HepG2 (cell line): ENCODE measurements around the gene KPNA3. TPM values are rescaled to one million over a fixed set of nuclear protein-coding genes. Genes with fewer than 3 reads are reported as not detected.

ENCODE experiments used
- ARNT ChIP-seq: fragments of 450-650 bp; IDR thresholded peaks from 2 replicates; pipeline ENCODE4 v1.6.1; 2017
- BCL6 ChIP-seq: IDR thresholded peaks from 2 replicates; pipeline ENCODE4 v1.6.1; 2016; ENCODE audit warnings: missing genetic modification reagents, missing compliant biosample characterization
- CEBPG ChIP-seq: IDR thresholded peaks from 2 replicates; pipeline ENCODE4 v1.6.1; 2016
- FOXJ3 ChIP-seq: sonication (generic); formaldehyde crosslinking; IDR thresholded peaks from 2 replicates; pipeline ENCODE4 v1.4.0; 2020; ENCODE audit warnings: missing genetic modification reagents, mild to moderate bottlenecking, borderline replicate concordance
- GATA4 ChIP-seq: sonication (generic); IDR thresholded peaks from 2 replicates; pipeline ENCODE4 v1.6.1; 2016; ENCODE audit warnings: antibody characterized with exemption, low read depth, borderline replicate concordance
- GATAD1 ChIP-seq: IDR thresholded peaks from 2 replicates; pipeline ENCODE4 v1.6.1; 2016; ENCODE audit warnings: missing genetic modification reagents, missing compliant biosample characterization
- HMG20A ChIP-seq: IDR thresholded peaks from 2 replicates; pipeline ENCODE4 v1.6.1; 2016; ENCODE audit warnings: borderline replicate concordance
- KAT7 ChIP-seq: IDR thresholded peaks from 2 replicates; pipeline ENCODE4 v1.6.1; 2018; ENCODE audit warnings: borderline replicate concordance, missing compliant biosample characterization
- KLF15 ChIP-seq: sonication (generic); formaldehyde crosslinking; IDR thresholded peaks from 2 replicates; pipeline ENCODE4 v1.8.1; 2023; ENCODE audit warnings: borderline replicate concordance, mild to moderate bottlenecking, inconsistent platforms, missing genetic modification reagents, mixed read lengths
- PLRG1 ChIP-seq: fragments of 450-650 bp; conservative IDR thresholded peaks from 2 replicates; pipeline ENCODE4 v1.6.1; 2016
- RARA ChIP-seq: IDR thresholded peaks from 2 replicates; pipeline ENCODE4 v1.6.1; 2016; ENCODE audit warnings: missing genetic modification reagents, missing compliant biosample characterization
- REL ChIP-seq: sonication (generic); formaldehyde crosslinking; conservative IDR thresholded peaks from 2 replicates; pipeline ENCODE4 v1.8.0; 2022; ENCODE audit warnings: mild to moderate bottlenecking, missing genetic modification reagents, moderate library complexity
- RFXAP ChIP-seq: sonication (generic); formaldehyde crosslinking; IDR thresholded peaks from 2 replicates; pipeline ENCODE4 v1.4.0; 2020; ENCODE audit warnings: missing genetic modification reagents, borderline replicate concordance
- SMARCE1 ChIP-seq: fragments of 450-650 bp; IDR thresholded peaks from 2 replicates; pipeline ENCODE4 v1.6.1; 2017; ENCODE audit warnings: borderline replicate concordance
- SMYD3 ChIP-seq: sonication (generic); formaldehyde crosslinking; IDR thresholded peaks from 2 replicates; pipeline ENCODE4 v1.8.1; 2023; ENCODE audit warnings: mild to moderate bottlenecking, missing genetic modification reagents
- ZBTB1 ChIP-seq: sonication (generic); formaldehyde crosslinking; IDR thresholded peaks from 2 replicates; pipeline ENCODE4 v1.4.0; 2020; ENCODE audit warnings: missing genetic modification reagents, borderline replicate concordance
- ZBTB8A ChIP-seq: sonication (generic); formaldehyde crosslinking; IDR thresholded peaks from 2 replicates; pipeline ENCODE4 v1.4.0; 2020; ENCODE audit warnings: mild to moderate bottlenecking, low read depth, missing genetic modification reagents, borderline replicate concordance
- ZNF17 ChIP-seq: sonication (generic); formaldehyde crosslinking; IDR thresholded peaks from 2 replicates; pipeline ENCODE4 v1.5.0; 2020; ENCODE audit warnings: mild to moderate bottlenecking, missing genetic modification reagents
- ZNF260 ChIP-seq: sonication (generic); formaldehyde crosslinking; IDR thresholded peaks from 2 replicates; pipeline ENCODE4 v1.4.0; 2020; ENCODE audit warnings: missing genetic modification reagents, low read depth, mild to moderate bottlenecking, borderline replicate concordance
- ZNF292 ChIP-seq: sonication (generic); formaldehyde crosslinking; IDR thresholded peaks from 2 replicates; pipeline ENCODE4 v1.8.1; 2022; ENCODE audit warnings: mild to moderate bottlenecking, low read depth, missing genetic modification reagents, borderline replicate concordance
- ZNF296 ChIP-seq: sonication (generic); formaldehyde crosslinking; conservative IDR thresholded peaks from 2 replicates; pipeline ENCODE4 v1.5.0; 2020; ENCODE audit warnings: mild to moderate bottlenecking, missing genetic modification reagents
- ZNF335 ChIP-seq: sonication (generic); formaldehyde crosslinking; IDR thresholded peaks from 2 replicates; pipeline ENCODE4 v1.4.0; 2020; ENCODE audit warnings: missing genetic modification reagents
- ZNF44 ChIP-seq: sonication (generic); formaldehyde crosslinking; IDR thresholded peaks from 2 replicates; pipeline ENCODE4 v1.5.1; 2020; ENCODE audit warnings: mild to moderate bottlenecking, missing genetic modification reagents
- ZNF724P ChIP-seq: sonication (generic); formaldehyde crosslinking; IDR thresholded peaks from 2 replicates; pipeline ENCODE4 v1.8.0; 2022; ENCODE audit warnings: missing genetic modification reagents, borderline replicate concordance
- ZNF766 ChIP-seq: sonication (generic); formaldehyde crosslinking; IDR thresholded peaks from 2 replicates; pipeline ENCODE4 v1.5.0; 2020; ENCODE audit warnings: missing genetic modification reagents, borderline replicate concordance
- polyA plus RNA-seq, 8 experiments: library from polyadenylated mRNA; depleted of rRNA in 3 of 8; stranded (reverse) in 7 of 8; unstranded in 1 of 8; fragments of >200 nt; fragmentation: Illumina TruSeq in 4 of 8; extraction: Trizol in 4 of 8; gene quantifications; 2 replicates each; pipeline versions ENCODE4 v1.2.1 to v1.2.3, GENCODE V29; 2011 to 2016; ENCODE audit warnings: low read depth in 4 of 8, missing spikeins in 1 of 8, mixed read lengths in 1 of 8; ENCODE audit not compliant: insufficient read depth in 1 of 8
- total RNA-seq, 5 experiments: library from RNA; depleted of rRNA; stranded (reverse); fragments of >200 nt; fragmentation: Illumina TruSeq; extraction: Trizol; gene quantifications; 2 replicates each; pipeline ENCODE4 v1.2.3, GENCODE V29; 2016; ENCODE audit warnings: low read depth in 1 of 5
- TF ChIP-seq, protein P1 (sequence below): IDR thresholded peaks from 2 replicates; pipeline ENCODE4 v1.6.1; 2016; ENCODE audit warnings: low read depth, borderline replicate concordance
- TF ChIP-seq, protein P2 (sequence below): sonication (generic); formaldehyde crosslinking; IDR thresholded peaks from 2 replicates; pipeline ENCODE4 v1.5.1; 2020; ENCODE audit warnings: mild to moderate bottlenecking, missing genetic modification reagents

The KPNA3 gene
- total and polyA plus RNA-seq, 2 of the 13 experiments (the other 11 are each of a cell fraction or from before 2014, with no cell fraction given), result 13.0 to 28.9 TPM

GRCh38 chr13:49820591-49821215 lies 28.2 kb upstream of the KPNA3 start (continued):
- TF ChIP-seq ZNF260 (CRISPR knock-in tag), result no peak
- TF ChIP-seq RARA (CRISPR knock-in tag), result peak; percentile 41
- TF ChIP-seq ZBTB1 (CRISPR knock-in tag), result no peak
- peak; percentile 37; the same call in 1 of the 2 replicates for TF ChIP-seq BCL6 (CRISPR knock-in tag)
- TF ChIP-seq GATAD1 (CRISPR knock-in tag), result no peak
- TF ChIP-seq ZNF17, result no peak
- TF ChIP-seq ARNT, result no peak
- TF ChIP-seq SMYD3 (CRISPR knock-in tag), result no peak
- no peak for TF ChIP-seq KLF15 (CRISPR knock-in tag)
- peak; percentile 19; the same call in 1 of the 2 replicates for TF ChIP-seq HMG20A
- no peak for TF ChIP-seq ZNF44 (CRISPR knock-in tag)
- TF ChIP-seq ZBTB8A (CRISPR knock-in tag), result no peak
- TF ChIP-seq PLRG1, result no peak
- TF ChIP-seq GATA4, result peak; percentile 30; the same call in 1 of the 2 replicates
- no peak for TF ChIP-seq SMARCE1
- TF ChIP-seq, protein P1, sequence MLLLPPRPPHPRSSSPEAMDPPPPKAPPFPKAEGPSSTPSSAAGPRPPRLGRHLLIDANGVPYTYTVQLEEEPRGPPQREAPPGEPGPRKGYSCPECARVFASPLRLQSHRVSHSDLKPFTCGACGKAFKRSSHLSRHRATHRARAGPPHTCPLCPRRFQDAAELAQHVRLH, result no peak
- TF ChIP-seq ZNF292 (CRISPR knock-in tag), result peak; percentile 50; the same call in 1 of the 2 replicates
- no peak for TF ChIP-seq ZNF296
- TF ChIP-seq KAT7, result no peak
- TF ChIP-seq, protein P2, sequence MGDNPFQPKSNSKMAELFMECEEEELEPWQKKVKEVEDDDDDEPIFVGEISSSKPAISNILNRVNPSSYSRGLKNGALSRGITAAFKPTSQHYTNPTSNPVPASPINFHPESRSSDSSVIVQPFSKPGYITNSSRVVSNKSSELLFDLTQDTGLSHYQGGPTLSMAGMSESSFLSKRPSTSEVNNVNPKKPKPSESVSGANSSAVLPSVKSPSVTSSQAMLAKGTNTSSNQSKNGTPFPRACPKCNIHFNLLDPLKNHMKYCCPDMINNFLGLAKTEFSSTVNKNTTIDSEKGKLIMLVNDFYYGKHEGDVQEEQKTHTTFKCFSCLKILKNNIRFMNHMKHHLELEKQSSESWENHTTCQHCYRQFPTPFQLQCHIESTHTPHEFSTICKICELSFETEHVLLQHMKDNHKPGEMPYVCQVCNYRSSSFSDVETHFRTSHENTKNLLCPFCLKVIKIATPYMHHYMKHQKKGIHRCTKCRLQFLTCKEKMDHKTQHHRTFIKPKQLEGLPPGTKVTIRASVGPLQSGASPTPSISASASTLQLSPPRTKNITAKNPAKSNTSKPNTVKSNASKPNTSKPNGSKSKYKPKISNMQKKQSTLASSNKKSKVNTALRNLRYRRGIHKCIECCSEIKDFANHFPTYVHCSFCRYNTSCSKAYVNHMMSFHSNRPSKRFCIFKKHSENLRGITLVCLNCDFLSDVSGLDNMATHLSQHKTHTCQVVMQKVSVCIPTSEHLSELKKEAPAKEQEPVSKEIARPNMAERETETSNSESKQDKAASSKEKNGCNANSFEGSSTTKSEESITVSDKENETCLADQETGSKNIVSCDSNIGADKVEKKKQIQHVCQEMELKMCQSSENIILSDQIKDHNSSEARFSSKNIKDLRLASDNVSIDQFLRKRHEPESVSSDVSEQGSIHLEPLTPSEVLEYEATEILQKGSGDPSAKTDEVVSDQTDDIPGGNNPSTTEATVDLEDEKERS (CRISPR knock-in tag), result no peak
- TF ChIP-seq ZNF766 (CRISPR knock-in tag), result no peak
- TF ChIP-seq CEBPG (CRISPR knock-in tag), result no peak
- TF ChIP-seq REL, result no peak
- no peak for TF ChIP-seq ZNF335 (CRISPR knock-in tag)
- no peak for TF ChIP-seq FOXJ3 (CRISPR knock-in tag)
- TF ChIP-seq RFXAP (CRISPR knock-in tag), result no peak
- TF ChIP-seq ZNF724P (CRISPR knock-in tag), result no peak
